Activated T-helper 1 cell treated with anti-CD3 and anti-CD28 coated beads, Interleukin-12 subunit alpha, Interleukin-12 subunit beta, Interleukin-2, Interleukin-4 antibody, amounts not matched to agents 30 ng/mL and 10 ng/mL and 1 ng/mL, durations not matched to agents 14 hours and 24 hours and 36 hours (primary cell): ENCODE measurements around the gene APBB2. TPM values are rescaled to one million over a fixed set of nuclear protein-coding genes. Genes with fewer than 3 reads are reported as not detected.

Experiments
- DNase-seq: peaks from one replicate; pipeline ENCODE4 v3.0.0; 2021; ENCODE audit warnings: low spot score
- H3K27ac Mint-ChIP-seq: one replicate; pipeline ENCODE4 v1.8.0; 2021; ENCODE audit warnings: mild to moderate bottlenecking, mixed read lengths
- H3K27me3 Mint-ChIP-seq: one replicate; pipeline ENCODE4 v1.8.0; 2022; ENCODE audit warnings: mild to moderate bottlenecking, moderate library complexity, mixed read lengths; ENCODE audit not compliant: insufficient read depth
- H3K36me3 Mint-ChIP-seq: one replicate; pipeline ENCODE4 v1.8.0; 2021; ENCODE audit warnings: low read depth, mixed read lengths
- H3K4me1 Mint-ChIP-seq: one replicate; pipeline ENCODE4 v1.8.0; 2021; ENCODE audit warnings: low read depth, mixed read lengths
- H3K4me3 Mint-ChIP-seq: one replicate; pipeline ENCODE4 v1.8.0; 2021; ENCODE audit warnings: mild to moderate bottlenecking, moderate library complexity, mixed read lengths
- H3K9me3 Mint-ChIP-seq: one replicate; pipeline ENCODE4 v1.8.0; 2021; ENCODE audit warnings: mixed read lengths
- intact Hi-C: fragments of 100-400 bp; cut with micrococcal nuclease; formaldehyde crosslinking; loops from one replicate; pipeline ENCODE4 v1.15.1; 2024
- total RNA-seq: library from RNA; stranded (reverse); gene quantifications from 2 replicates; pipeline ENCODE4 v1.2.3, GENCODE V29; 2022

Gene APBB2
- total RNA-seq, 1 donor from 2014 or later = 11.0 TPM

GRCh38 chr4:41232856-41233255 lies 18.5 kb upstream of the APBB2 start:
- Mint-ChIP-seq H3K27ac (no peak overlapping the region), H3K9me3 (no peaks in the 10 kb centered on the region), H3K27me3 (no peaks in the 10 kb centered on the region), H3K4me3 (no peak overlapping the region), H3K36me3 (no peaks in the 10 kb centered on the region), H3K4me1 (no peaks in the 10 kb centered on the region)
- intact Hi-C loops = no loop called here
- no peak for DNase-seq

- H3K36me3 Mint-ChIP-seq = no peaks in the 10 kb centered on the region
- no peaks in the 10 kb centered on the region for H3K9me3 Mint-ChIP-seq
- DNase-seq = no peak
- no peak overlapping the region for H3K4me3 Mint-ChIP-seq
- no peak overlapping the region for H3K27ac Mint-ChIP-seq
- H3K4me1 Mint-ChIP-seq = no peaks in the 10 kb centered on the region
- intact Hi-C loops = no loop called here
- H3K27me3 Mint-ChIP-seq = peaks cover 3% of the 10 kb centered on the region
These were observed 18.1 kb upstream of the APBB2 start for GRCh38 chr4:41232406-41232805.

- Mint-ChIP-seq H3K4me3 (no peak overlapping the region), H3K27me3 (peaks cover 10% of the 10 kb centered on the region), H3K36me3 (no peaks in the 10 kb centered on the region), H3K9me3 (no peaks in the 10 kb centered on the region), H3K4me1 (no peaks in the 10 kb centered on the region), H3K27ac (no peak overlapping the region)
- intact Hi-C loops = no loop called here
- no peak for DNase-seq
These were observed 13.6 kb upstream of the APBB2 start for GRCh38 chr4:41227902-41228301.

- no peak overlapping the region for H3K27ac Mint-ChIP-seq
- no peak overlapping the region for H3K4me3 Mint-ChIP-seq
- peaks cover 18% of the 10 kb centered on the region for H3K27me3 Mint-ChIP-seq
- intact Hi-C loops = no loop called here
- H3K4me1 Mint-ChIP-seq = peaks cover under 1% of the 10 kb centered on the region
- no peak for DNase-seq
- H3K36me3 Mint-ChIP-seq = no peaks in the 10 kb centered on the region
- H3K9me3 Mint-ChIP-seq = no peaks in the 10 kb centered on the region
These were observed 7.7 kb upstream of the APBB2 start for GRCh38 chr4:41221850-41222645.

GRCh38 chr4:41219421-41219950 lies 5.1 kb upstream of the APBB2 start:
- H3K27me3 Mint-ChIP-seq = peaks cover 31% of the 10 kb centered on the region
- intact Hi-C loops = no loop called here

GRCh38 chr4:41218703-41219102 lies 4.4 kb upstream of the APBB2 start:
- intact Hi-C loops = no loop called here
- Mint-ChIP-seq H3K9me3 (no peaks in the 10 kb centered on the region), H3K27ac (no peak overlapping the region), H3K4me1 (peaks cover 14% of the 10 kb centered on the region), H3K36me3 (no peaks in the 10 kb centered on the region), H3K4me3 (no peak overlapping the region), H3K27me3 (peaks cover 31% of the 10 kb centered on the region)
- DNase-seq = no peak

More at GRCh38 chr4:41219421-41219950, 5.1 kb upstream of the APBB2 start:
- Mint-ChIP-seq H3K4me3 (no peak overlapping the region), H3K27ac (no peak overlapping the region), H3K9me3 (no peaks in the 10 kb centered on the region), H3K4me1 (peaks cover 13% of the 10 kb centered on the region), H3K36me3 (no peaks in the 10 kb centered on the region)
- no peak for DNase-seq

- Mint-ChIP-seq H3K9me3 (no peaks in the 10 kb centered on the region), H3K4me3 (peak overlapping the region; percentile 74), H3K36me3 (no peaks in the 10 kb centered on the region), H3K27me3 (peaks cover 34% of the 10 kb centered on the region), H3K27ac (no peak overlapping the region), H3K4me1 (peaks cover 27% of the 10 kb centered on the region)
- DNase-seq = no peak
- intact Hi-C loops = no loop called here
These were observed 3.0 kb upstream of the APBB2 start for GRCh38 chr4:41217374-41217773.

- Mint-ChIP-seq H3K4me1 (peaks cover 27% of the 10 kb centered on the region), H3K9me3 (no peaks in the 10 kb centered on the region), H3K4me3 (peak overlapping the region; percentile 74), H3K27me3 (peaks cover 38% of the 10 kb centered on the region), H3K27ac (peak overlapping the region; percentile 56), H3K36me3 (no peaks in the 10 kb centered on the region)
- DNase-seq = no peak
- intact Hi-C loops = no loop called here
These were observed 2.6 kb upstream of the APBB2 start for GRCh38 chr4:41217020-41217333.

GRCh38 chr4:41216294-41217019 lies 2.1 kb upstream of the APBB2 start:
- intact Hi-C loops = no loop called here

GRCh38 chr4:41215969-41216293 lies 1.6 kb upstream of the APBB2 start:
- peaks cover 42% of the 10 kb centered on the region for H3K27me3 Mint-ChIP-seq
- intact Hi-C loops = loop anchor here (2.0 kb wide), 1 partner anchor 41 kb away; the partner anchor contains the start of gene UCHL1

More at GRCh38 chr4:41216294-41217019, 2.1 kb upstream of the APBB2 start:
- Mint-ChIP-seq H3K27ac (peak overlapping the region; percentile 56), H3K4me1 (peaks cover 27% of the 10 kb centered on the region), H3K27me3 (peaks cover 42% of the 10 kb centered on the region), H3K36me3 (no peaks in the 10 kb centered on the region), H3K4me3 (peak overlapping the region; percentile 74), H3K9me3 (no peaks in the 10 kb centered on the region)
- peak; percentile 36 for DNase-seq

GRCh38 chr4:41215155-41215554 lies 813 bp upstream of the APBB2 start:
- Mint-ChIP-seq H3K27ac (no peak overlapping the region), H3K4me3 (peak overlapping the region; percentile 16), H3K9me3 (no peaks in the 10 kb centered on the region), H3K36me3 (no peaks in the 10 kb centered on the region), H3K27me3 (peaks cover 42% of the 10 kb centered on the region), H3K4me1 (peaks cover 27% of the 10 kb centered on the region)
- no peak for DNase-seq
- intact Hi-C loops = loop anchor here (2.0 kb wide), 1 partner anchor 42 kb away; the partner anchor contains the start of gene UCHL1

More at GRCh38 chr4:41215969-41216293, 1.6 kb upstream of the APBB2 start:
- DNase-seq = no peak
- H3K4me3 Mint-ChIP-seq = peak overlapping the region; percentile 64
- peaks cover 27% of the 10 kb centered on the region for H3K4me1 Mint-ChIP-seq
- H3K27ac Mint-ChIP-seq = peak overlapping the region; percentile 62
- no peaks in the 10 kb centered on the region for H3K9me3 Mint-ChIP-seq
- H3K36me3 Mint-ChIP-seq = no peaks in the 10 kb centered on the region

- intact Hi-C loops = loop anchor here (1.0 to 2.0 kb wide), 3 partner anchors 42 to 305 kb away; partner anchors contain the start of gene UCHL1
- Mint-ChIP-seq H3K36me3 (no peaks in the 10 kb centered on the region), H3K27ac (no peak overlapping the region), H3K4me3 (peak overlapping the region; percentile 16), H3K9me3 (no peaks in the 10 kb centered on the region), H3K4me1 (peaks cover 27% of the 10 kb centered on the region), H3K27me3 (peaks cover 42% of the 10 kb centered on the region)
- DNase-seq = no peak
These were observed 444 bp upstream of the APBB2 start for GRCh38 chr4:41214825-41215146.

- DNase-seq = no peak
- Mint-ChIP-seq H3K27me3 (peaks cover 44% of the 10 kb centered on the region), H3K4me1 (peaks cover 27% of the 10 kb centered on the region), H3K4me3 (peak overlapping the region; percentile 77), H3K9me3 (no peaks in the 10 kb centered on the region), H3K36me3 (no peaks in the 10 kb centered on the region), H3K27ac (no peak overlapping the region)
- intact Hi-C loops = loop anchor here (1.0 to 2.0 kb wide), 3 partner anchors 43 to 304 kb away; partner anchors contain the start of gene UCHL1
These were observed 662 bp downstream of the APBB2 start for GRCh38 chr4:41213625-41214135.
